B cell (primary cell): ENCODE data around the gene OR56A3. TPM values are rescaled to one million over a fixed set of nuclear protein-coding genes. Genes with fewer than 3 reads are reported as not detected.

Source experiments
- ATAC-seq: fragments of 200-7000 bp; cut with Tn5 transposase; one replicate; pipeline ENCODE4 v1.10.0; 2021; ENCODE audit warnings: low read depth, mild to moderate bottlenecking, moderate number of reproducible peaks, moderate library complexity
- CTCF ChIA-PET: fragments of 350-600 bp; sonication (Branson Sonifier 250); formaldehyde crosslinking; loops from one replicate; lab custom pipeline; 2021; ENCODE audit warnings: antibody characterized with exemption, inconsistent platforms; lab: Charles Lee
- POLR2A ChIA-PET: fragments of 350-600 bp; sonication (Branson Sonifier 250); formaldehyde crosslinking; loops from one replicate; lab custom pipeline; 2021; ENCODE audit warnings: antibody characterized with exemption; lab: Charles Lee
- DNase-seq: peaks from one replicate; pipeline ENCODE4 v3.0.0; 2013
- H2AFZ ChIP-seq: 2 replicates; pipeline ENCODE4 v1.6.1; 2012; ENCODE audit warnings: mild to moderate bottlenecking, low read depth, low read length; ENCODE audit not compliant: insufficient read depth, poor library complexity, severe bottlenecking
- H3K27ac ChIP-seq, 2 donors: 1 replicate in 1 of 2; 2 replicates in 1 of 2; pipeline ENCODE4 v1.5.1; 2012 to 2013; ENCODE audit warnings: low read length in 2 of 2, mild to moderate bottlenecking in 2 of 2, moderate library complexity in 1 of 2
- H3K27me3 ChIP-seq, 4 experiments: fragments of 200-600 bp in 1 of 4; sonication (generic) in 1 of 4; replicated peaks in 1 of 4; 1 replicate in 2 of 4; 2 replicates in 2 of 4; pipeline versions ENCODE4 v1.6.1 to v1.7.0; 2013 to 2016; ENCODE audit warnings: low read length in 3 of 4, mild to moderate bottlenecking in 2 of 4, mixed read lengths in 1 of 4, moderate library complexity in 1 of 4; ENCODE audit not compliant: insufficient read depth in 4 of 4, control insufficient read depth in 3 of 4; ENCODE audit errors: control extremely low read depth in 1 of 4
- H3K36me3 ChIP-seq, 2 experiments: replicated peaks in 1 of 2; 1 replicate in 1 of 2; 2 replicates in 1 of 2; pipeline versions ENCODE4 v1.6.1 to v1.7.1; 2013; ENCODE audit warnings: low read length in 1 of 2; ENCODE audit not compliant: insufficient read depth in 2 of 2, control insufficient read depth in 1 of 2; ENCODE audit errors: control extremely low read depth in 1 of 2, extremely low read depth in 1 of 2
- H3K4me1 ChIP-seq, 2 donors: fragments of 200-600 bp in 1 of 2; sonication (generic) in 1 of 2; 1 replicate in 1 of 2; 2 replicates in 1 of 2; pipeline versions ENCODE4 v1.5.1 to v1.6.1; 2013 to 2017; ENCODE audit warnings: low read length in 2 of 2; ENCODE audit not compliant: control insufficient read depth in 2 of 2, insufficient read depth in 2 of 2
- H3K4me2 ChIP-seq: replicated peaks from 2 replicates; pipeline ENCODE3; 2012; ENCODE audit warnings: mild to moderate bottlenecking, low read depth, low read length; ENCODE audit not compliant: poor library complexity, severe bottlenecking
- H3K4me3 ChIP-seq, 5 experiments: fragments of 200-600 bp in 1 of 5; sonication (generic) in 1 of 5; 1 replicate in 3 of 5; 2 replicates in 2 of 5; pipeline versions ENCODE4 v1.5.1 to v1.7.0; 2011 to 2016; ENCODE audit warnings: low read length in 4 of 5, mild to moderate bottlenecking in 4 of 5, low read depth in 2 of 5, control low read depth in 1 of 5, moderate library complexity in 1 of 5; ENCODE audit not compliant: insufficient read depth in 1 of 5; ENCODE audit errors: control extremely low read depth in 1 of 5, extremely low read depth in 1 of 5
- H3K79me2 ChIP-seq: fragments of 200-600 bp; sonication (generic); one replicate; pipeline ENCODE4 v1.6.0; 2016; ENCODE audit warnings: low read length; ENCODE audit not compliant: control insufficient read depth, insufficient read depth
- H3K9ac ChIP-seq: fragments of 200-600 bp; sonication (generic); 2 replicates; pipeline ENCODE4 v1.6.1; 2017; ENCODE audit warnings: mild to moderate bottlenecking, low read length, moderate library complexity
- H3K9me3 ChIP-seq, 3 donors: one replicate each; pipeline versions ENCODE4 v1.6.1 to v1.7.1; 2013; ENCODE audit warnings: low read length in 2 of 3; ENCODE audit not compliant: control insufficient read depth in 2 of 3, insufficient read depth in 1 of 3; ENCODE audit errors: control extremely low read depth in 1 of 3
- H4K20me1 ChIP-seq: 2 replicates; pipeline ENCODE4 v1.6.0; 2012; ENCODE audit warnings: mild to moderate bottlenecking, low read length; ENCODE audit not compliant: insufficient read depth, control insufficient read depth, poor library complexity, severe bottlenecking
- H3K27ac Mint-ChIP-seq: one replicate; pipeline ENCODE4 v1.8.0; 2021; ENCODE audit warnings: mixed read lengths
- H3K27me3 Mint-ChIP-seq: one replicate; pipeline ENCODE4 v1.8.0; 2021; ENCODE audit warnings: mixed read lengths
- H3K4me1 Mint-ChIP-seq: one replicate; pipeline ENCODE4 v1.8.0; 2021; ENCODE audit warnings: mixed read lengths
- H3K4me3 Mint-ChIP-seq: one replicate; pipeline ENCODE4 v1.8.0; 2021; ENCODE audit warnings: mixed read lengths
- H3K9me3 Mint-ChIP-seq: one replicate; pipeline ENCODE4 v1.8.0; 2022; ENCODE audit warnings: mixed read lengths; ENCODE audit not compliant: insufficient read depth
- EZH2 ChIP-seq: IDR thresholded peaks from 2 replicates; pipeline ENCODE4 v1.6.1; 2012; ENCODE audit warnings: borderline replicate concordance, low read depth, mild to moderate bottlenecking, moderate library complexity, low read length; ENCODE audit not compliant: insufficient read depth, poor library complexity, severe bottlenecking
- WGBS: methylation state at CpG from one replicate; pipeline ENCODE4 v1.1.5; 2013; ENCODE audit warnings: missing lambda C conversion rate; ENCODE audit not compliant: insufficient coverage; 5-methylcytosine and 5-hydroxymethylcytosine counted together
- intact Hi-C: fragments of 100-400 bp; cut with micrococcal nuclease; formaldehyde crosslinking; loops from one replicate; pipeline ENCODE4 v1.10.0; 2022
- polyA plus RNA-seq: library from polyadenylated mRNA; depleted of rRNA; stranded (reverse); fragments of >200 nt; gene quantifications from 2 replicates; pipeline ENCODE4 v1.2.3, GENCODE V29; 2012
- total RNA-seq, 2 donors: library from RNA; stranded (reverse); fragments of 120-200 nt in 1 of 2; gene quantifications; 1 replicate in 1 of 2; 2 replicates in 1 of 2; pipeline versions ENCODE4 v1.2.3 to v1.2.4, GENCODE V29; 2013 to 2022
- TF ChIP-seq, protein P1 (sequence below): fragments of 200-600 bp; IDR thresholded peaks from one replicate; pipeline ENCODE4 v1.8.0; 2022; ENCODE audit warnings: antibody characterized with exemption, mild to moderate bottlenecking

OR56A3 gene
- total and polyA plus RNA-seq, 2 donors (not counting 1 experiment from before 2014, with no cell fraction given): not detected

GRCh38 chr11:5937868-5938602 is 4.0 kb upstream of the OR56A3 start:
- POLR2A ChIA-PET: no interaction called here
- Histone ChIP-seq H3K9ac (no peak overlapping the region), H3K4me3 (no peak overlapping the region), H4K20me1 (no peaks in the 10 kb centered on the region), H3K9me3 (peaks cover 0 to 12% (median 0%) of the 10 kb centered on the region in 3 donors), H3K4me1 (no peaks in the 10 kb centered on the region), H3K79me2 (no peaks in the 10 kb centered on the region), H3K4me2 (no peak overlapping the region), H2AFZ (no peak overlapping the region), H3K27ac (no peak overlapping the region), H3K36me3 (no peaks in the 10 kb centered on the region), H3K27me3 (no peaks in the 10 kb centered on the region)
- H3K9me3 Mint-ChIP-seq: no peaks in the 10 kb centered on the region
- 96% methylated on average over 35 of the region's 39 CpGs for WGBS
- CTCF ChIA-PET: no interaction called here
- ATAC-seq (no peak), DNase-seq (no peak)
- intact Hi-C loops: no loop called here
- no peak for TF ChIP-seq EZH2
- TF ChIP-seq, protein P1, sequence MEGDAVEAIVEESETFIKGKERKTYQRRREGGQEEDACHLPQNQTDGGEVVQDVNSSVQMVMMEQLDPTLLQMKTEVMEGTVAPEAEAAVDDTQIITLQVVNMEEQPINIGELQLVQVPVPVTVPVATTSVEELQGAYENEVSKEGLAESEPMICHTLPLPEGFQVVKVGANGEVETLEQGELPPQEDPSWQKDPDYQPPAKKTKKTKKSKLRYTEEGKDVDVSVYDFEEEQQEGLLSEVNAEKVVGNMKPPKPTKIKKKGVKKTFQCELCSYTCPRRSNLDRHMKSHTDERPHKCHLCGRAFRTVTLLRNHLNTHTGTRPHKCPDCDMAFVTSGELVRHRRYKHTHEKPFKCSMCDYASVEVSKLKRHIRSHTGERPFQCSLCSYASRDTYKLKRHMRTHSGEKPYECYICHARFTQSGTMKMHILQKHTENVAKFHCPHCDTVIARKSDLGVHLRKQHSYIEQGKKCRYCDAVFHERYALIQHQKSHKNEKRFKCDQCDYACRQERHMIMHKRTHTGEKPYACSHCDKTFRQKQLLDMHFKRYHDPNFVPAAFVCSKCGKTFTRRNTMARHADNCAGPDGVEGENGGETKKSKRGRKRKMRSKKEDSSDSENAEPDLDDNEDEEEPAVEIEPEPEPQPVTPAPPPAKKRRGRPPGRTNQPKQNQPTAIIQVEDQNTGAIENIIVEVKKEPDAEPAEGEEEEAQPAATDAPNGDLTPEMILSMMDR: no peak
- no peaks in the 10 kb centered on the region for H3K27me3 Mint-ChIP-seq
- H3K4me3 Mint-ChIP-seq: no peak overlapping the region
- H3K4me1 Mint-ChIP-seq: no peaks in the 10 kb centered on the region
- H3K27ac Mint-ChIP-seq: no peak overlapping the region

DNA sequence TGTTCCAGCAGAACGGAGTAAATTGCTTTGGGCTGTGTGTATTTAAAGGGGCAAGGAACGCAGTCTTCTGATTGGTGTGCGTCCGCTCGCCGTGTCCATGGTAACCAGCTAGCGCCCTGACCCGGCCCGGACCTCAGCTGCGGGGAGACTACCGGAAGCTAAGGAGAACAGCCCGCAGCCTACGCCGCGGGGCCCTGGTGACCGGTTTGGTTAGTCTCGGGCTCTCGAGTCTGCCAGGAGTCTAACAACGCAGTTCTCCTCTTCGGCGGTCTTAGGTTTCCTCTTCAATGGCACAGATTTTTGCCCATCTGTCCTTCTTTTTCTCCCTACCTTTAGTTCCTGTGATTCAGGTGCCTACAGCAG is 3.5 kb upstream of the OR56A3 start:
- no peaks in the 10 kb centered on the region for H3K36me3 ChIP-seq
- TF ChIP-seq, protein P1: no peak
- H3K9ac ChIP-seq: no peak overlapping the region
- intact Hi-C loops: no loop called here
- Mint-ChIP-seq H3K27ac (no peak overlapping the region), H3K9me3 (no peaks in the 10 kb centered on the region), H3K27me3 (no peaks in the 10 kb centered on the region), H3K4me1 (no peaks in the 10 kb centered on the region), H3K4me3 (no peak overlapping the region)
- H3K4me3 ChIP-seq: no peak overlapping the region
- DNase-seq (no peak), ATAC-seq (no peak)
- H4K20me1 ChIP-seq: no peaks in the 10 kb centered on the region
- no peaks in the 10 kb centered on the region for H3K27me3 ChIP-seq
- WGBS: 79% methylated on average over 21 of the region's 21 CpGs
- no peak overlapping the region for H3K4me2 ChIP-seq
- no peaks in the 10 kb centered on the region for H3K79me2 ChIP-seq
- H3K4me1 ChIP-seq: no peaks in the 10 kb centered on the region
- ChIA-PET POLR2A (no interaction called here), CTCF (no interaction called here)
- H2AFZ ChIP-seq: no peak overlapping the region
- no peak overlapping the region for H3K27ac ChIP-seq
- H3K9me3 ChIP-seq: peaks cover 0 to 10% (median 0%) of the 10 kb centered on the region in 3 donors
